CD4-positive, CD25-positive, alpha-beta regulatory T cell (primary cell): ENCODE data around the gene ABI1. TPM values are rescaled to one million over a fixed set of nuclear protein-coding genes. Genes with fewer than 3 reads are reported as not detected.
A peak's percentile ranks its signal among the peaks of the same experiment; 100 is the strongest.

Experiments
- ATAC-seq, 2 donors: fragments of 150-1000 bp; cut with Tn5 transposase; one replicate each; pipeline ENCODE4 v1.10.0; 2021; ENCODE audit warnings: low read depth in 2 of 2, moderate number of reproducible peaks in 2 of 2, moderate library complexity in 1 of 2
- DNase-seq, 3 donors: peaks; one replicate each; pipeline versions ENCODE4 v3.0.0 to v3.0.0-alpha.2; 2012 to 2022; ENCODE audit warnings: mixed read lengths in 1 of 3
- H3K27ac ChIP-seq: one replicate; pipeline ENCODE4 v1.7.0; 2013; ENCODE audit warnings: mild to moderate bottlenecking, low read length; ENCODE audit not compliant: insufficient read depth, poor library complexity, severe bottlenecking
- H3K27me3 ChIP-seq: one replicate; pipeline ENCODE4 v1.7.0; 2013; ENCODE audit warnings: low read length; ENCODE audit not compliant: control insufficient read depth, insufficient read depth
- H3K36me3 ChIP-seq: one replicate; pipeline ENCODE4 v1.7.0; 2013; ENCODE audit warnings: mild to moderate bottlenecking, low read length, moderate library complexity; ENCODE audit not compliant: control insufficient read depth, insufficient read depth
- H3K4me1 ChIP-seq: 2 replicates; pipeline ENCODE4 v1.7.0; 2013; ENCODE audit warnings: mild to moderate bottlenecking, low read length; ENCODE audit not compliant: insufficient read depth, control insufficient read depth, poor library complexity, severe bottlenecking
- H3K4me3 ChIP-seq: one replicate; pipeline ENCODE4 v1.7.0; 2013; ENCODE audit warnings: low read depth, mild to moderate bottlenecking, low read length, moderate library complexity
- H3K9me3 ChIP-seq, 2 experiments: 1 replicate in 1 of 2; 2 replicates in 1 of 2; pipeline ENCODE4 v1.7.0; 2013; ENCODE audit warnings: low read length in 2 of 2, mild to moderate bottlenecking in 1 of 2, moderate library complexity in 1 of 2; ENCODE audit not compliant: control insufficient read depth in 2 of 2
- H3K27ac Mint-ChIP-seq, 3 donors: one replicate each; pipeline ENCODE4 v1.8.0; 2020 to 2022; ENCODE audit warnings: mild to moderate bottlenecking in 3 of 3, mixed read lengths in 3 of 3, moderate library complexity in 2 of 3
- H3K27me3 Mint-ChIP-seq: one replicate; pipeline ENCODE4 v1.8.0; 2022; ENCODE audit warnings: mild to moderate bottlenecking, mixed read lengths
- H3K36me3 Mint-ChIP-seq: one replicate; pipeline ENCODE4 v1.8.0; 2020; ENCODE audit warnings: mixed read lengths
- H3K4me1 Mint-ChIP-seq, 4 donors: one replicate each; pipeline ENCODE4 v1.8.0; 2020 to 2022; ENCODE audit warnings: mixed read lengths in 4 of 4, mild to moderate bottlenecking in 1 of 4
- H3K4me3 Mint-ChIP-seq, 4 donors: one replicate each; pipeline ENCODE4 v1.8.0; 2020 to 2022; ENCODE audit warnings: mild to moderate bottlenecking in 4 of 4, mixed read lengths in 4 of 4, moderate library complexity in 3 of 4
- H3K9me3 Mint-ChIP-seq, 7 donors: one replicate each; pipeline ENCODE4 v1.8.0; 2020 to 2022; ENCODE audit warnings: mixed read lengths in 7 of 7, mild to moderate bottlenecking in 3 of 7, moderate library complexity in 2 of 7
- polyA plus RNA-seq, 4 donors: library from polyadenylated mRNA; unstranded; fragments of 300-500 nt; fragmentation: Illumina TruSeq; gene quantifications; one replicate each; pipeline ENCODE4 v1.2.3, GENCODE V29; 2021
- total RNA-seq: library from RNA; stranded (reverse); gene quantifications from one replicate; pipeline ENCODE4 v1.2.3, GENCODE V29; 2022

The ABI1 gene
- total and polyA plus RNA-seq, 5 donors from 2014 or later, result 94.0 to 123 (median 97.9) TPM

DNA sequence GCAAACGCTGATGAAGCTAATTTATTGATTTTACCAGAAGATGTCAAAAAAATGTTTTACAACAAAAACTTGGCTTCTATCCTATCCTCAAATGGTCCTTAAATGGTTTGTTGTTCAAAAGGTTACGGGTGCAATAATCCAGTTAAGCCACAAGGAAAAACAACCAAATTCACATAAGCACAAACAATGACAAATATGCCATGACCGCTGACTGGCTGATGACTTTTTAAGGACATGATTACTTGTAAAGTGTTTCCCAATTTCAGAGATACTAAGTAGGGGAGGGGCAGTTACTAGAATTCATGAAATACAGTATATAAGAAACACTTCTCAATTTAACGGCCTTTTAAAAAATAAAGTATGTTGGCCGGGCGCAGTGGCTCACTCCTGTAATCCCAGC, 28.8 kb downstream of the ABI1 start:
- peaks cover 2% of the 10 kb centered on the region for H3K36me3 ChIP-seq
- DNase-seq (no peak), ATAC-seq (no peak)
- Mint-ChIP-seq H3K27me3 (no peaks in the 10 kb centered on the region), H3K36me3 (peaks cover 20% of the 10 kb centered on the region), H3K27ac (no peak overlapping the region), H3K4me3 (peak overlapping the region in 1 of 4 donors; percentile 22), H3K9me3 (peaks cover 0 to 3% (median 1%) of the 10 kb centered on the region in 7 donors), H3K4me1 (peaks cover 34 to 75% (median 49%) of the 10 kb centered on the region in 4 donors)
- H3K27ac ChIP-seq, result no peak overlapping the region
- no peaks in the 10 kb centered on the region for H3K27me3 ChIP-seq
- H3K4me1 ChIP-seq, result peaks cover 20% of the 10 kb centered on the region
- H3K9me3 ChIP-seq, result no peaks in the 10 kb centered on the region
- no peak overlapping the region for H3K4me3 ChIP-seq

- H3K36me3 ChIP-seq, result peaks cover 2% of the 10 kb centered on the region
- Mint-ChIP-seq H3K36me3 (peaks cover 12% of the 10 kb centered on the region), H3K4me3 (peak overlapping the region in 3 of 4 donors; percentile 9 to 63 (median 42)), H3K27me3 (no peaks in the 10 kb centered on the region), H3K9me3 (peaks cover 0 to 2% (median 0%) of the 10 kb centered on the region in 7 donors), H3K4me1 (peaks cover 32 to 80% (median 51%) of the 10 kb centered on the region in 4 donors), H3K27ac (peak overlapping the region in 1 of 3 donors; percentile 10)
- H3K9me3 ChIP-seq, result no peaks in the 10 kb centered on the region
- DNase-seq, result peak in 1 of 3 donors; percentile 35
- H3K4me3 ChIP-seq, result peak overlapping the region; percentile 38
- peaks cover 25% of the 10 kb centered on the region for H3K4me1 ChIP-seq
- no peaks in the 10 kb centered on the region for H3K27me3 ChIP-seq
- ATAC-seq, result no peak
- H3K27ac ChIP-seq, result no peak overlapping the region
Measured at GRCh38 chr10:26829810-26830515, 30.8 kb downstream of the ABI1 start.

DNA sequence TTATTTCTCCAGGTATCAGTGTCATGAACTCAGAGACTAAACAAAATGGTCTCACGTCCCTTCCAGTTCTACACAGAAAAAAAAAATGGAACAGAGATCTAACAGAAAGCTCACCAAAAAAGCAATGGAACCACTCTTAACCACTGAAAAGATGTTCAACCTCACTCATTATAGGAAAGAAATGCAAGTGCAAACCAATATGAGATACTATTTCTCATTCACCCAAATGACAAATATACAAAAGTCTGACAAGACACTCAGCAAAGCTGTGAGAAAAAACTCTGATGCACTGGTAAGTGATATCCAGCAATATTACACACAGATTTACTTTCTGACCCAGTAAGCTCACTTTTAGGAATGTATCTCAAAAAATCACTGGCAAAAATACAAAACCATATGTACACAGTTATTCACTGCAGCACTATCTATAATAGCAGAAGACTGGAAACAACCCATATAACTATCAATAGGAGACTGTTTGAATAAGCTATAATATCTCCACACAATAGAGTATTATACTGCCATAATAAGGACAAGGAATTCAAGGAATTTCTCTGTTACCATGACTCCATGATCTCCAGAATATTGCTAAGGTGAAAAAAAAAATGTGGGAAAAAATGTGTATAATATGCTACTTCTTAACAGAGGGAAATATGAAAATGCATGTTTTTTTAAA, 36.6 kb downstream of the ABI1 start:
- H3K27ac ChIP-seq, result no peak overlapping the region
- no peaks in the 10 kb centered on the region for H3K27me3 ChIP-seq
- H3K36me3 Mint-ChIP-seq, result peaks cover 12% of the 10 kb centered on the region
- H3K36me3 ChIP-seq, result peaks cover 26% of the 10 kb centered on the region
- H3K4me1 Mint-ChIP-seq, result peaks cover 31 to 80% (median 58%) of the 10 kb centered on the region in 4 donors
- no peak for DNase-seq
- H3K27ac Mint-ChIP-seq, result peak overlapping the region; percentile 23 to 62 (median 36)
- H3K4me1 ChIP-seq, result peaks cover 23% of the 10 kb centered on the region
- H3K4me3 ChIP-seq, result peak overlapping the region; percentile 21
- peak overlapping the region in 2 of 4 donors; percentile 0 to 1 for H3K4me3 Mint-ChIP-seq
- H3K9me3 ChIP-seq, result no peaks in the 10 kb centered on the region
- ATAC-seq, result no peak
- no peaks in the 10 kb centered on the region for H3K27me3 Mint-ChIP-seq
- no peaks in the 10 kb centered on the region for H3K9me3 Mint-ChIP-seq

GRCh38 chr10:26821699-26822570, 38.8 kb downstream of the ABI1 start:
- no peak for ATAC-seq
- H3K27ac ChIP-seq, result no peak overlapping the region

GRCh38 chr10:26815500-26815899, 45.3 kb downstream of the ABI1 start:
- H3K9me3 Mint-ChIP-seq, result no peaks in the 10 kb centered on the region
- H3K4me1 ChIP-seq, result peaks cover 10% of the 10 kb centered on the region
- no peak overlapping the region for H3K4me3 ChIP-seq
- no peak overlapping the region for H3K27ac ChIP-seq
- H3K36me3 Mint-ChIP-seq, result peaks cover 19% of the 10 kb centered on the region
- ATAC-seq (no peak), DNase-seq (no peak)
- no peak overlapping the region for H3K4me3 Mint-ChIP-seq
- peaks cover 7% of the 10 kb centered on the region for H3K36me3 ChIP-seq
- no peaks in the 10 kb centered on the region for H3K9me3 ChIP-seq
- H3K4me1 Mint-ChIP-seq, result peaks cover 44 to 85% (median 61%) of the 10 kb centered on the region in 4 donors
- H3K27me3 Mint-ChIP-seq, result no peaks in the 10 kb centered on the region
- no peaks in the 10 kb centered on the region for H3K27me3 ChIP-seq
- H3K27ac Mint-ChIP-seq, result no peak overlapping the region

More at GRCh38 chr10:26821699-26822570, 38.8 kb downstream of the ABI1 start:
- peak in 1 of 3 donors; percentile 16 for DNase-seq
- peaks cover 34 to 82% (median 68%) of the 10 kb centered on the region in 4 donors for H3K4me1 Mint-ChIP-seq
- Histone ChIP-seq H3K36me3 (peaks cover 28% of the 10 kb centered on the region), H3K27me3 (no peaks in the 10 kb centered on the region), H3K4me1 (peaks cover 23% of the 10 kb centered on the region), H3K4me3 (no peak overlapping the region), H3K9me3 (no peaks in the 10 kb centered on the region)
- no peaks in the 10 kb centered on the region for H3K27me3 Mint-ChIP-seq
- H3K9me3 Mint-ChIP-seq, result no peaks in the 10 kb centered on the region
- no peak overlapping the region for H3K27ac Mint-ChIP-seq
- peaks cover 23% of the 10 kb centered on the region for H3K36me3 Mint-ChIP-seq
- peak overlapping the region in 1 of 4 donors; percentile 9 for H3K4me3 Mint-ChIP-seq

GRCh38 chr10:26810435-26811026, 50.2 kb downstream of the ABI1 start:
- no peak overlapping the region for H3K4me3 Mint-ChIP-seq
- H3K36me3 ChIP-seq, result peaks cover 4% of the 10 kb centered on the region
- H3K9me3 Mint-ChIP-seq, result no peaks in the 10 kb centered on the region
- H3K9me3 ChIP-seq, result no peaks in the 10 kb centered on the region
- no peaks in the 10 kb centered on the region for H3K27me3 ChIP-seq
- peak overlapping the region in 1 of 3 donors; percentile 26 for H3K27ac Mint-ChIP-seq
- H3K36me3 Mint-ChIP-seq, result peaks cover 4% of the 10 kb centered on the region
- H3K4me1 Mint-ChIP-seq, result peaks cover 39 to 80% (median 61%) of the 10 kb centered on the region in 4 donors
- H3K4me3 ChIP-seq, result no peak overlapping the region
- H3K4me1 ChIP-seq, result peaks cover 15% of the 10 kb centered on the region
- ATAC-seq, result no peak
- no peak overlapping the region for H3K27ac ChIP-seq
- no peaks in the 10 kb centered on the region for H3K27me3 Mint-ChIP-seq
- DNase-seq, result no peak

GRCh38 chr10:26809973-26810372, 50.8 kb downstream of the ABI1 start:
- Mint-ChIP-seq H3K4me1 (peaks cover 38 to 81% (median 66%) of the 10 kb centered on the region in 4 donors), H3K27me3 (no peaks in the 10 kb centered on the region), H3K36me3 (peaks cover 4% of the 10 kb centered on the region), H3K27ac (peak overlapping the region in 2 of 3 donors; percentile 9 to 26), H3K4me3 (no peak overlapping the region), H3K9me3 (no peaks in the 10 kb centered on the region)
- ATAC-seq (no peak), DNase-seq (no peak)
- Histone ChIP-seq H3K4me3 (no peak overlapping the region), H3K9me3 (no peaks in the 10 kb centered on the region), H3K27me3 (no peaks in the 10 kb centered on the region), H3K36me3 (peaks cover 4% of the 10 kb centered on the region), H3K4me1 (peaks cover 20% of the 10 kb centered on the region), H3K27ac (no peak overlapping the region)
